H9 (cell line): ENCODE data around the gene CHPF. TPM values are rescaled to one million over a fixed set of nuclear protein-coding genes. Genes with fewer than 3 reads are reported as not detected.

Experiments
- DNase-seq: peaks from one replicate; pipeline ENCODE4 v3.0.0-alpha.2; 2017
- H2AFZ ChIP-seq: one replicate; pipeline ENCODE4 v1.6.1; 2013; ENCODE audit warnings: mild to moderate bottlenecking, low read length, control low read depth, moderate library complexity
- H2AK5ac ChIP-seq: 2 replicates; pipeline ENCODE4 v1.6.1; 2013; ENCODE audit warnings: low read length, control low read depth, mixed read lengths; ENCODE audit not compliant: insufficient read length
- H2BK120ac ChIP-seq: one replicate; pipeline ENCODE4 v1.6.1; 2013; ENCODE audit warnings: low read depth, mild to moderate bottlenecking, low read length, control low read depth, inconsistent platforms; ENCODE audit not compliant: poor library complexity, severe bottlenecking
- H2BK12ac ChIP-seq: 2 replicates; pipeline ENCODE4 v1.6.1; 2013; ENCODE audit warnings: low read length, control low read depth, mixed read lengths, low read depth; ENCODE audit not compliant: insufficient read length
- H2BK15ac ChIP-seq: 2 replicates; pipeline ENCODE4 v1.6.1; 2013; ENCODE audit warnings: low read depth, low read length, control low read depth
- H2BK20ac ChIP-seq: one replicate; pipeline ENCODE4 v1.6.1; 2013; ENCODE audit warnings: low read depth, mild to moderate bottlenecking, low read length, control low read depth, inconsistent platforms; ENCODE audit not compliant: poor library complexity, severe bottlenecking
- H2BK5ac ChIP-seq: 2 replicates; pipeline ENCODE4 v1.6.1; 2013; ENCODE audit warnings: low read length, control low read depth, mixed read lengths; ENCODE audit not compliant: insufficient read length
- H3K14ac ChIP-seq: 2 replicates; pipeline ENCODE4 v1.6.1; 2013; ENCODE audit warnings: low read length, control low read depth; ENCODE audit not compliant: insufficient read depth
- H3K18ac ChIP-seq: 2 replicates; pipeline ENCODE4 v1.6.1; 2013; ENCODE audit warnings: low read depth, mild to moderate bottlenecking, mixed read lengths, low read length, control low read depth; ENCODE audit not compliant: insufficient read length
- H3K23ac ChIP-seq: 2 replicates; pipeline ENCODE4 v1.6.1; 2013; ENCODE audit warnings: low read length, control low read depth, mixed read lengths, low read depth; ENCODE audit not compliant: insufficient read length
- H3K23me2 ChIP-seq: 2 replicates; pipeline ENCODE4 v1.6.1; 2013; ENCODE audit warnings: low read depth, mild to moderate bottlenecking, mixed read lengths, low read length, control low read depth; ENCODE audit not compliant: insufficient read length, poor library complexity, severe bottlenecking
- H3K27ac ChIP-seq: 2 replicates; pipeline ENCODE4 v1.5.1; 2013; ENCODE audit warnings: low read length, control low read depth, mixed read lengths, low read depth; ENCODE audit not compliant: insufficient read length
- H3K27me3 ChIP-seq: 2 replicates; pipeline ENCODE4 v1.6.1; 2013; ENCODE audit warnings: low read length, control low read depth, inconsistent platforms; ENCODE audit not compliant: insufficient read depth
- H3K4ac ChIP-seq: 2 replicates; pipeline ENCODE4 v1.6.1; 2013; ENCODE audit warnings: low read depth, mild to moderate bottlenecking, control low read depth, inconsistent platforms, low read length, moderate library complexity
- H3K4me1 ChIP-seq: 2 replicates; pipeline ENCODE4 v1.6.1; 2013; ENCODE audit warnings: low read length, control low read depth, inconsistent platforms; ENCODE audit not compliant: insufficient read depth
- H3K4me2 ChIP-seq: 2 replicates; pipeline ENCODE4 v1.6.1; 2013; ENCODE audit warnings: low read length, control low read depth, mixed read lengths; ENCODE audit not compliant: insufficient read length, insufficient read depth
- H3K56ac ChIP-seq: 2 replicates; pipeline ENCODE4 v1.6.1; 2013; ENCODE audit warnings: low read depth, mild to moderate bottlenecking, mixed read lengths, low read length, control low read depth; ENCODE audit not compliant: insufficient read length
- H3K79me1 ChIP-seq: 2 replicates; pipeline ENCODE4 v1.6.1; 2013; ENCODE audit warnings: low read depth, mild to moderate bottlenecking, moderate library complexity, low read length, control low read depth, inconsistent platforms; ENCODE audit not compliant: insufficient read depth, poor library complexity, severe bottlenecking
- H3K79me2 ChIP-seq: 2 replicates; pipeline ENCODE4 v1.6.1; 2013; ENCODE audit warnings: low read length, control low read depth, inconsistent platforms; ENCODE audit not compliant: insufficient read depth
- H3K9ac ChIP-seq: 2 replicates; pipeline ENCODE4 v1.6.1; 2013; ENCODE audit warnings: low read length, control low read depth, mixed read lengths; ENCODE audit not compliant: insufficient read length; ENCODE audit errors: extremely low read depth
- H3K9me3 ChIP-seq: one replicate; pipeline ENCODE4 v1.6.1; 2013; ENCODE audit warnings: low read depth, low read length, inconsistent platforms; ENCODE audit not compliant: control insufficient read depth
- H3T11ph ChIP-seq: one replicate; pipeline ENCODE4 v1.6.1; 2013; ENCODE audit warnings: mild to moderate bottlenecking, low read length, control low read depth, inconsistent platforms
- H4K20me1 ChIP-seq: one replicate; pipeline ENCODE4 v1.6.1; 2013; ENCODE audit not compliant: control insufficient read depth, insufficient read length, insufficient read depth
- H4K5ac ChIP-seq: 2 replicates; pipeline ENCODE4 v1.6.1; 2013; ENCODE audit warnings: low read depth, mild to moderate bottlenecking, mixed read lengths, low read length, control low read depth; ENCODE audit not compliant: insufficient read length
- H4K8ac ChIP-seq: replicated peaks from 2 replicates; pipeline ENCODE4 v1.6.1; 2013; ENCODE audit warnings: low read length, control low read depth, mixed read lengths, low read depth; ENCODE audit not compliant: insufficient read length
- H4K91ac ChIP-seq: 2 replicates; pipeline ENCODE4 v1.6.1; 2013; ENCODE audit warnings: low read depth, mild to moderate bottlenecking, moderate library complexity, mixed read lengths, low read length, control low read depth; ENCODE audit not compliant: insufficient read length
- H3K27ac Mint-ChIP-seq, 3 experiments: 2 replicates in 2 of 3; 3 replicates in 1 of 3; pipeline ENCODE4 v1.8.0; 2020 to 2021; ENCODE audit warnings: mixed read lengths in 3 of 3, mild to moderate bottlenecking in 1 of 3, moderate library complexity in 1 of 3
- H3K27me3 Mint-ChIP-seq: 2 replicates; pipeline ENCODE4 v1.8.0; 2021; ENCODE audit warnings: low read depth, mild to moderate bottlenecking, moderate library complexity, mixed read lengths
- H3K36me3 Mint-ChIP-seq, 3 experiments: 2 replicates in 2 of 3; 3 replicates in 1 of 3; pipeline ENCODE4 v1.8.0; 2020 to 2021; ENCODE audit warnings: low read depth in 3 of 3, mixed read lengths in 3 of 3; ENCODE audit not compliant: insufficient read depth in 1 of 3
- H3K4me1 Mint-ChIP-seq, 2 experiments: 2 replicates each; pipeline ENCODE4 v1.8.0; 2020; ENCODE audit warnings: mixed read lengths in 2 of 2
- H3K4me3 Mint-ChIP-seq, 2 experiments: 2 replicates in 1 of 2; 3 replicates in 1 of 2; pipeline ENCODE4 v1.8.0; 2020 to 2021; ENCODE audit warnings: mild to moderate bottlenecking in 2 of 2, mixed read lengths in 2 of 2, moderate library complexity in 1 of 2
- H3K9me3 Mint-ChIP-seq, 2 experiments: 2 replicates in 1 of 2; 3 replicates in 1 of 2; pipeline ENCODE4 v1.8.0; 2020; ENCODE audit warnings: mild to moderate bottlenecking in 2 of 2, mixed read lengths in 2 of 2, moderate library complexity in 1 of 2
- CTCF ChIP-seq: fragments of 200-600 bp; sonication (generic); conservative IDR thresholded peaks from 3 replicates; pipeline ENCODE4 v1.8.0; 2021; ENCODE audit warnings: antibody characterized with exemption, mild to moderate bottlenecking
- WGBS: extraction: QIAGEN DNeasy Blood & Tissue Kit; methylation state at CpG from one replicate; pipeline ENCODE4 v1.1.7; 2013; ENCODE audit warnings: missing lambda C conversion rate, low lambda C conversion rate, mixed read lengths; ENCODE audit not compliant: insufficient read length; ENCODE audit errors: extremely low coverage; 5-methylcytosine and 5-hydroxymethylcytosine counted together
- total RNA-seq: library from RNA; stranded (reverse); gene quantifications from 2 replicates; pipeline ENCODE4 v1.2.1, GENCODE V29; 2021

The CHPF gene
- total RNA-seq, 1 experiment from 2014 or later, result 46.5 TPM

GRCh38 chr2:219581346-219581745, 37.7 kb upstream of the CHPF start:
- peaks cover 17% of the 10 kb centered on the region for H3K27me3 Mint-ChIP-seq

More at GRCh38 chr2:219581346-219581745, 37.7 kb upstream of the CHPF start:
- H3K79me2 ChIP-seq, result no peaks in the 10 kb centered on the region
- Mint-ChIP-seq H3K36me3 (no peaks in the 10 kb centered on the region), H3K4me3 (no peak overlapping the region), H3K4me1 (peaks cover 27 to 32% of the 10 kb centered on the region in 2 experiments), H3K27ac (no peak overlapping the region), H3K9me3 (no peaks in the 10 kb centered on the region; a peak in 1 of 5 replicates)
- WGBS, result no CpG with 5 or more reads among the region's 2 CpGs
- no peak overlapping the region for H4K91ac ChIP-seq
- H2BK120ac ChIP-seq, result no peak overlapping the region
- no peak overlapping the region for H3K27ac ChIP-seq
- H3K4ac ChIP-seq, result no peak overlapping the region
- no peak overlapping the region for H2BK15ac ChIP-seq
- no peak overlapping the region for H2BK5ac ChIP-seq
- H3T11ph ChIP-seq, result no peak overlapping the region
- no peak overlapping the region for H2BK12ac ChIP-seq
- no peak overlapping the region for H4K8ac ChIP-seq
- no peaks in the 10 kb centered on the region for H3K23me2 ChIP-seq
- H3K23ac ChIP-seq, result no peak overlapping the region
- no peak for DNase-seq
- H3K4me2 ChIP-seq, result no peak overlapping the region
- no peaks in the 10 kb centered on the region for H3K9me3 ChIP-seq
- H3K9ac ChIP-seq, result no peak overlapping the region
- no peaks in the 10 kb centered on the region; the same call in 1 of the 2 replicates for H3K27me3 ChIP-seq
- H4K5ac ChIP-seq, result no peak overlapping the region
- no peak overlapping the region for H3K14ac ChIP-seq
- H2AK5ac ChIP-seq, result no peak overlapping the region
- no peaks in the 10 kb centered on the region for H4K20me1 ChIP-seq
- TF ChIP-seq CTCF, result no peak
- no peak overlapping the region for H3K18ac ChIP-seq
- no peak overlapping the region for H3K56ac ChIP-seq
- peaks cover 4% of the 10 kb centered on the region; the same call in 1 of the 2 replicates for H3K4me1 ChIP-seq
- no peaks in the 10 kb centered on the region for H3K79me1 ChIP-seq
- H2AFZ ChIP-seq, result no peak overlapping the region
- H2BK20ac ChIP-seq, result no peak overlapping the region
